GM18870 (cell line): ENCODE results near the gene QRICH2.
"Not testable (repeated sequence)": the region's sequence is repeated elsewhere in the genome, so short reads cannot be mapped to it uniquely, and the experiment has no call there.

ENCODE experiments used
- ATAC-seq: cut with Tn5 transposase; IDR thresholded peaks from one replicate; pipeline ENCODE4 v1.9.1; 2021; ENCODE audit warnings: moderate library complexity; ENCODE audit not compliant: unreplicated experiment

QRICH2 gene

DNA sequence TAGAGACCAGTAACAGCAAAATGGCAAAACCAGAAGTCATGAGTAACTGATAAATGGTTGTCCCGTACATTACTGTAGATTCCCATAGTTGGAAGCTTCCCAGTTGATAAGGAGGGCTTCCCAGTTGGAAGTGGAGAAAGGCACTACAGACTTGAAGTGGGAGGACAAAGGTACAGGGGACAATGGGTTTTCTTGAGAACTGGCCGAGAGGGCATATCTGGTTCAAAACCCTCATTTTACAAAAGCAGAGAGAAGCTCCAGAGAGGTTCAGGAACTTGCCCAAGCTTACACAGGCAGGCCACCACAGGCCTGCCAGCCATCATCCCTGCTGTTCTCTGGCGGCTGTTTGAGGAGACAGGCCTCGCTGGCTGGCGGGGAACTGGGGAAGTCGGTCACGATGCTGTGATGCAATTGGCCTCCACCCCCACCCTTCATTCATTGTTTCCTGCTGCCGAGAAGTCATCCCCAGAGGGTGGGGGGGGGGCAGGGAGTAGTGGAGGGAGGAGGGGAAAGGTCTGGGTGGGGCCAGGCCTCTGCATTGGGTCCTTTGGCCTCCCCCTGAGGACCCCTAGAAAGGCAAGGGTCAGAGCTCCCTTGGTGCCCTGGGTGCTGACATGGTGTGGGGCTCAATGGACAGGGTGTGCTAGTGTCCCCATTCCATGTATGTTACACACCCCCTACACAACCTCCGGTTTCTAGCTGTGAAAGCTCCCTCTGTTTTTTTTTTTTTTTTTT lies 39.9 kb downstream of the QRICH2 start:
- ATAC-seq, result no peak

GRCh38 chr17:76267581-76268001 lies 40.5 kb downstream of the QRICH2 start:
- not testable (repeated sequence) for ATAC-seq

DNA sequence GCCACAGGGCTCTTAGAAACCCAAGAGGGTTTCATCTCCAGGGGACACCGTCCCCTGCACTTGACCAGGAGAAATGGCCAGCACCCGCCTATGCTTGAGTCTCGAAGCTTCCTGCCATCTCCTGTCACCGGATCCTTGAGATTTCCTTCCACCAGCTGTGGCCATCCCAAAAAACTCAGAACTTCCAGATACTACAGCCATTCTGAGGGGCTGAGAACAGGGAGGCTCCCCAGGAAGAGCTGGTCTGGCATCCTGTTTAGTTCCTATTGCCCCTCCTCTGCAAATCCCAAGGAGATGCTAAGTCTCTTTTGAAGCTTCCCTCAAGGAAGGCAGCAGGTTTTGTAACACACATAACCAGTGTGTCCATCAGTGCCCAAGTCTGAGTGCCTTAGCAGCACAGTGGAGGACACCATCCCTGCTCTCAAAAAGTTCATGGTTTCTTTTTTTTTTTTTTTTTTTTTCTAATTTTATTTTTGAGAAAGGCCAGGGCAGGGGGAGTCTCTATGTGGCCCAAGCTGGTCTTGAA lies 41.0 kb downstream of the QRICH2 start:
- no peak for ATAC-seq

DNA sequence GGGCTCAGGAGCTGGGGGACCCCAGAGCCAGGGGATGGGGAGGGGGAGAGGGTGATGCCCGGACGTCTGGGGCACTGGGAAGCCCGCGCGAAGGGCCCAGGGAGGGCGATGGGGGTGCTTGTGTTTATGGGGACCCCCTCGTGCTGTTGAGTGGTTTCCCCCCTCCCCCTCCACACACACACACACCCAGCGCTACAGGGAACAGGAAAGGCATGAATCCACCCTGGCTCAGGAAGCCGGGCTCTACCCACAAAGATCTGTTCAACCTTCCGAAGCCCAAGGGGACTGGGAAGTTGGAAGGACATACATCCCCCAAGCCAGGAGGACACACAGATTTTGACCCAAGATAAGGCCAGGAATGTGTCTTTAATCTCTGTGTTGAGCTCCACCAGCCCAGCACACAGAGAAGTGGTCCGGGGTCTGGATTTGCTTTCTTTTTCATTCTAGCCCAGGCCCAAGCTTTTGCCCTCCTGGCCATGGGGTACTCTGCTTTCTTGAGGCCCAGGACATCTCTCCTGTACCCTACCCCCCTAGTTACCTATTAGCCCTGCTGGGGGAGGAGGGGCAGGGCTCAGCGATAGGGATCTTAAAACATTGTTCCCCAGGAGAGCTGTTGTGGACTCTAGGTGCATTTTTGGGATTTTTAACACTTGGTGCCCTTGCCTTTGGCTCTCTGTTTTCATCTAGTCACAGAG lies 41.7 kb downstream of the QRICH2 start:
- ATAC-seq, result no peak

- ATAC-seq, result no peak
Observed at GRCh38 chr17:76265624-76266243, 42.3 kb downstream of the QRICH2 start.

GRCh38 chr17:76264755-76265623 lies 43.1 kb downstream of the QRICH2 start, which contains the start of gene UBALD2:
TSS of gene UBALD2 (plus strand) at chr17:76265348. CDS start at chr17:76265506, 158 bp downstream.
- peak; percentile 68 for ATAC-seq

GRCh38 chr17:76264425-76264754 lies 43.7 kb downstream of the QRICH2 start:
- ATAC-seq, result peak; percentile 12

GRCh38 chr17:76263896-76264295 lies 44.2 kb downstream of the QRICH2 start:
- no peak for ATAC-seq

- ATAC-seq, result no peak
Observed at GRCh38 chr17:76262732-76263344, 45.2 kb downstream of the QRICH2 start.

DNA sequence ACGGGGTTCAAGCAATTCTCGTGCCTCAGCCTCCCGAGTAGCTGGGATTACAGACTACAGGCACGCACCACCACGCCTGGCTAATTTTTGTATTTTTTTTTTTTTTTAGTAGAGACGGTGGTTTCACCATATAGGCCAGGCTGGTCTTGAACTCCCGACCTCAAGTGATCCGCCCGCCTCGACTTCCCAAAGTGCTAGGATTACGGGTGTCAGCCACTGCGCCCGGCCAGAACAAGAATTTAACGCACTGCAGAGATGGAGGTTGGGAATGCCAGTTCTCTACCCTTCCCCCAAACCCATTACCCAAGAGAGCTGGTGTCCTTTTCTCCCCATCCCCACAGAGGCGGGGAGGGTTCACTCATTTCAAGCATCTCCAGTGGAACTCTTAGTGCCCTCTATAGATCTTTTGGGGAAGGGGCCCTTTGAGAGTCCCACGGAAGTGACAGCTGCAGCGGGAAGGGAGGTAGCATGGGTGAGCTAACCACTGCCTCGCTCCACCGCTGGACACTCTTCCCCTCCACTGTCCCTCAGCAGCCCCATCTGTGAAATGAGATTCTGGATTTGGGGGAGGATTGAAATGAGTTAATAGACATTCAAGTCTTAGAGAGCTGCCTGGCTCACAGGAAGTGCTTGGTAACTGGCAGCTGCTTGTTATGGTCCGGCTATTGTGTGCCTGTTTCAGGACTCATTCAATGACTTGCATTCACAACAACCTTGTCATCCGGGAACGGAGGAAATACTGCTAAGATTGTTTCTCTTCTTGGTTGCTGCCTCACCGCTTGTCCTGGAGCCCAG lies 46.5 kb downstream of the QRICH2 start:
- no peak for ATAC-seq

- no peak for ATAC-seq
Observed at GRCh38 chr17:76260669-76261068, 47.4 kb downstream of the QRICH2 start.

- no peak for ATAC-seq
Observed at GRCh38 chr17:76260220-76260619, 47.9 kb downstream of the QRICH2 start.

GRCh38 chr17:76256430-76257050 lies 51.5 kb downstream of the QRICH2 start:
- ATAC-seq, result not testable (repeated sequence)

GRCh38 chr17:76255801-76256429 lies 52.2 kb downstream of the QRICH2 start:
- ATAC-seq, result no peak

DNA sequence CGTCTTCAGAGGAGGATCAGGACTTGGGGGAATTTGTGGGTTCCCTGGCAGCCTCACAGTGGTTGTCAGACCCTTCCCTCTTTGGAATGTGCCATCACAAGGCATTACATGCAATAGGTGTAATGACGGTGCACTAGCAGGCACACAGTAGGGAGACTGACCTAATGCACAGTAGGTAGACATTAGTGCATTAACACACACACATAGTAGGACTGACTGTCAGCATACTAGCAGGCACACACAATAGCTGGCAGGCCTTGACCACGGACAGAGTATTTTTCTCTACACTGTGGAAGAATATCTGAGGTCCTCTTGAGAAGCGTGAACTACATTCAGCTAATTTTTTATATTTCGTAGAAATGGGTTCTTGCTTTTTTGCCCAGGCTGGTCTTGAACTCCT lies 53.8 kb downstream of the QRICH2 start:
- no peak for ATAC-seq

GRCh38 chr17:76253841-76254240 lies 54.2 kb downstream of the QRICH2 start:
- ATAC-seq, result no peak

GRCh38 chr17:76252967-76253766 lies 54.9 kb downstream of the QRICH2 start:
- not testable (repeated sequence) for ATAC-seq
